ENCODE measurements around the gene JPH3. TPM values are rescaled to one million over a fixed set of nuclear protein-coding genes. Genes with fewer than 3 reads are reported as not detected.

JPH3 gene
- polyA plus RNA-seq, 1 experiment = not detected

GRCh38 chr16:87600246-87600645 is 2.1 kb upstream of the JPH3 start:
- H3K4me3 ChIP-seq (ENCODE audit: low read depth, low read length) = no peak overlapping the region
- DNase-seq (ENCODE audit: low read depth) = no peak
- CTCF ChIA-PET = interaction anchor here (1.0 to 2.2 kb wide), 3 partner anchors 11 to 36 kb away, joined by 3 to 6 read pairs (median 6); no protein-coding TSS in a partner anchor
- peaks cover 46% of the 10 kb centered on the region for H3K27me3 ChIP-seq (ENCODE audit: control insufficient read depth, insufficient read depth, low read length)
- TF ChIP-seq CTCF (IDR thresholded peaks at IDR 0.05; ENCODE audit: insufficient read depth, low read depth, low read length) = no peak
- H3K36me3 ChIP-seq (ENCODE audit: control insufficient read depth, insufficient read depth, low read length) = no peaks in the 10 kb centered on the region
- POLR2A ChIA-PET = no interaction called here

GRCh38 chr16:87601401-87601981 is 817 bp upstream of the JPH3 start:
- no peaks in the 10 kb centered on the region for H3K36me3 ChIP-seq (ENCODE audit: control insufficient read depth, insufficient read depth, low read length)
- no peak for TF ChIP-seq CTCF (IDR thresholded peaks at IDR 0.05; ENCODE audit: insufficient read depth, low read depth, low read length)
- no peak for DNase-seq (ENCODE audit: low read depth)
- ChIA-PET POLR2A (no interaction called here), CTCF (interaction anchor here (1.3 kb wide), 1 partner anchor 35 kb away, joined by 4 read pairs; no protein-coding TSS in a partner anchor)
- H3K4me3 ChIP-seq (ENCODE audit: low read depth, low read length) = no peak overlapping the region
- peaks cover 52% of the 10 kb centered on the region for H3K27me3 ChIP-seq (ENCODE audit: control insufficient read depth, insufficient read depth, low read length)

GRCh38 chr16:87602821-87603683 is 744 bp downstream of the JPH3 start:
- H3K4me3 ChIP-seq (ENCODE audit: low read depth, low read length) = no peak overlapping the region
- TF ChIP-seq CTCF (IDR thresholded peaks at IDR 0.05; ENCODE audit: insufficient read depth, low read depth, low read length) = no peak
- peaks cover 52% of the 10 kb centered on the region for H3K27me3 ChIP-seq (ENCODE audit: control insufficient read depth, insufficient read depth, low read length)
- CTCF ChIA-PET = no interaction called here
- no peaks in the 10 kb centered on the region for H3K36me3 ChIP-seq (ENCODE audit: control insufficient read depth, insufficient read depth, low read length)
- POLR2A ChIA-PET = no interaction called here
- DNase-seq (ENCODE audit: low read depth) = no peak

GRCh38 chr16:87603684-87604633 is 1.7 kb downstream of the JPH3 start:
- no peak for DNase-seq (ENCODE audit: low read depth)

More at GRCh38 chr16:87603684-87604633, 1.7 kb downstream of the JPH3 start:
- ChIA-PET CTCF (interaction anchor here (0.6 to 0.9 kb wide), 2 partner anchors 17 to 146 kb away, joined by 3 read pairs; no protein-coding TSS in a partner anchor), POLR2A (no interaction called here)
- no peak for TF ChIP-seq CTCF (IDR thresholded peaks at IDR 0.05; ENCODE audit: insufficient read depth, low read depth, low read length)
- H3K4me3 ChIP-seq (ENCODE audit: low read depth, low read length) = no peak overlapping the region
- no peaks in the 10 kb centered on the region for H3K36me3 ChIP-seq (ENCODE audit: control insufficient read depth, insufficient read depth, low read length)
- H3K27me3 ChIP-seq (ENCODE audit: control insufficient read depth, insufficient read depth, low read length) = peaks cover 46% of the 10 kb centered on the region

All from BJ (cell line).